HUES6 (cell line): ENCODE data around the gene PAM16.

Source experiments
- H3K27ac ChIP-seq: 2 replicates; pipeline ENCODE4 v1.7.0; 2013; ENCODE audit warnings: low read depth, mild to moderate bottlenecking, low read length, inconsistent platforms
- H3K27me3 ChIP-seq: 2 replicates; pipeline ENCODE4 v1.6.1; 2013; ENCODE audit warnings: low read length; ENCODE audit not compliant: control insufficient read depth, insufficient read depth
- H3K36me3 ChIP-seq: 2 replicates; pipeline ENCODE4 v1.6.1; 2013; ENCODE audit warnings: low read length; ENCODE audit not compliant: control insufficient read depth, insufficient read depth
- H3K4me1 ChIP-seq: 2 replicates; pipeline ENCODE4 v1.6.1; 2013; ENCODE audit warnings: low read length; ENCODE audit not compliant: control insufficient read depth, insufficient read depth
- H3K4me3 ChIP-seq: 2 replicates; pipeline ENCODE4 v1.5.1; 2013; ENCODE audit warnings: low read depth, low read length
- H3K9ac ChIP-seq: one replicate; pipeline ENCODE4 v1.6.1; 2013; ENCODE audit warnings: mild to moderate bottlenecking, low read length
- H3K9me3 ChIP-seq: 2 replicates; pipeline ENCODE4 v1.6.1; 2013; ENCODE audit warnings: low read depth, low read length; ENCODE audit not compliant: control insufficient read depth, insufficient read depth

The PAM16 gene

GRCh38 chr16:4298761-4299522, 52.2 kb downstream of the PAM16 start:
- H3K4me1 ChIP-seq, result peaks cover 28% of the 10 kb centered on the region

GRCh38 chr16:4297480-4297879, 53.6 kb downstream of the PAM16 start:
- Histone ChIP-seq H3K9ac (no peak overlapping the region), H3K27ac (no peak overlapping the region; the same call in 1 of the 2 replicates), H3K9me3 (no peaks in the 10 kb centered on the region), H3K4me1 (peaks cover 36% of the 10 kb centered on the region), H3K4me3 (no peak overlapping the region), H3K36me3 (peaks cover 9% of the 10 kb centered on the region), H3K27me3 (no peaks in the 10 kb centered on the region)

More at GRCh38 chr16:4298761-4299522, 52.2 kb downstream of the PAM16 start:
- H3K4me3 ChIP-seq, result no peak overlapping the region; the same call in 1 of the 2 replicates
- no peaks in the 10 kb centered on the region for H3K27me3 ChIP-seq
- peak overlapping the region; percentile 84; the same call in 1 of the 2 replicates for H3K27ac ChIP-seq
- H3K9ac ChIP-seq, result peak overlapping the region; percentile 78
- peaks cover 16% of the 10 kb centered on the region for H3K36me3 ChIP-seq
- H3K9me3 ChIP-seq, result no peaks in the 10 kb centered on the region

GRCh38 chr16:4295581-4295980, 55.5 kb downstream of the PAM16 start:
- H3K4me3 ChIP-seq, result no peak overlapping the region
- no peaks in the 10 kb centered on the region for H3K36me3 ChIP-seq
- H3K9ac ChIP-seq, result no peak overlapping the region
- peaks cover 42% of the 10 kb centered on the region for H3K4me1 ChIP-seq
- H3K27ac ChIP-seq, result no peak overlapping the region
- H3K9me3 ChIP-seq, result no peaks in the 10 kb centered on the region
- H3K27me3 ChIP-seq, result no peaks in the 10 kb centered on the region

GRCh38 chr16:4293822-4294457, 57.2 kb downstream of the PAM16 start:
- Histone ChIP-seq H3K36me3 (no peaks in the 10 kb centered on the region), H3K9me3 (no peaks in the 10 kb centered on the region), H3K4me1 (peaks cover 43% of the 10 kb centered on the region), H3K4me3 (peak overlapping the region; percentile 25), H3K27me3 (no peaks in the 10 kb centered on the region), H3K27ac (peak overlapping the region; percentile 38; the same call in 1 of the 2 replicates), H3K9ac (peak overlapping the region; percentile 50)

- no peak overlapping the region for H3K27ac ChIP-seq
Observed at GRCh38 chr16:4293181-4293716, 57.9 kb downstream of the PAM16 start.

GRCh38 chr16:4291699-4292098, 59.4 kb downstream of the PAM16 start:
- peaks cover 39% of the 10 kb centered on the region for H3K4me1 ChIP-seq
- no peaks in the 10 kb centered on the region for H3K36me3 ChIP-seq
- H3K9ac ChIP-seq, result no peak overlapping the region
- no peaks in the 10 kb centered on the region for H3K27me3 ChIP-seq
- H3K9me3 ChIP-seq, result no peaks in the 10 kb centered on the region
- H3K4me3 ChIP-seq, result no peak overlapping the region
- H3K27ac ChIP-seq, result no peak overlapping the region

More at GRCh38 chr16:4293181-4293716, 57.9 kb downstream of the PAM16 start:
- Histone ChIP-seq H3K27me3 (no peaks in the 10 kb centered on the region), H3K4me3 (peak overlapping the region; percentile 14; the same call in 1 of the 2 replicates), H3K4me1 (peaks cover 44% of the 10 kb centered on the region), H3K36me3 (no peaks in the 10 kb centered on the region), H3K9ac (peak overlapping the region; percentile 10), H3K9me3 (no peaks in the 10 kb centered on the region)
